ENCODE measurements around the gene PHOSPHO1. TPM values are rescaled to one million over a fixed set of nuclear protein-coding genes. Genes with fewer than 3 reads are reported as not detected.

The PHOSPHO1 gene
- total RNA-seq, 1 experiment from 2014 or later, result not detected

GRCh38 chr17:49252148-49252695 is 21.6 kb upstream of the PHOSPHO1 start:
- H3K9me3 ChIP-seq, result no peaks in the 10 kb centered on the region
- H3K27me3 ChIP-seq, result no peaks in the 10 kb centered on the region
- no peaks in the 10 kb centered on the region for H3K36me3 ChIP-seq
- DNase-seq, result no peak
- H3K4me3 ChIP-seq, result no peak overlapping the region

DNA sequence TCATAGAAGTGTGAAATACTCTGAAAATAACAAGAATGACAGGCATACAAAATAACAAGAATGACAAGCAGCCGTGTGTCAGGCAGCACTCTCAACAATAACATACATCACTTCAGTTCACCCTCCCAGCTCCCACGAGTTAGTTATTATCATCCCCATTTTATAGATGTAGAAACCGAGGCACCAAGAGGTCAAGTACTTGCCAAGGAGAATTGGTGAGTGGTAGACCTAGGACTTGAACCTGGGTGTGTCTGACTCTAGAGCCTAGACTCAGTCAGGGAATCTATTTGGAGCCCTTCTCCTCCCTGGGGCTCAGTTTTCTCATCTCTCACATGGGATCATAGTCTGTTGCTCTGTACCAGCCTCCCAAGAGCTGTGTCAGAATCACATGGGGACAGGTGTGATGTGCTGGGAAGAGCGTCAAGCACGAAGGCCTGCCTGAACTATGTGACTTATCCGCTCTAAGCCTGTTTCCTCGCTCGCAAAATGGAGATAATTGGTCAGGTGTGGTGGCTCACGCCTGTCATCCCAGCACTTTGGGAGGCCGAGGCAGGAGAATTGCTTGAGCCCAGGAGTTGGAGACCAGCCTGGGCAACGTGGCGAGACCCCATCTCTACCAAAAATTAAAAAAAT is 19.4 kb upstream of the PHOSPHO1 start:
- H3K27me3 ChIP-seq, result no peaks in the 10 kb centered on the region
- no peak for DNase-seq
- no peaks in the 10 kb centered on the region for H3K9me3 ChIP-seq
- no peak overlapping the region for H3K4me3 ChIP-seq
- H3K36me3 ChIP-seq, result no peaks in the 10 kb centered on the region

DNA sequence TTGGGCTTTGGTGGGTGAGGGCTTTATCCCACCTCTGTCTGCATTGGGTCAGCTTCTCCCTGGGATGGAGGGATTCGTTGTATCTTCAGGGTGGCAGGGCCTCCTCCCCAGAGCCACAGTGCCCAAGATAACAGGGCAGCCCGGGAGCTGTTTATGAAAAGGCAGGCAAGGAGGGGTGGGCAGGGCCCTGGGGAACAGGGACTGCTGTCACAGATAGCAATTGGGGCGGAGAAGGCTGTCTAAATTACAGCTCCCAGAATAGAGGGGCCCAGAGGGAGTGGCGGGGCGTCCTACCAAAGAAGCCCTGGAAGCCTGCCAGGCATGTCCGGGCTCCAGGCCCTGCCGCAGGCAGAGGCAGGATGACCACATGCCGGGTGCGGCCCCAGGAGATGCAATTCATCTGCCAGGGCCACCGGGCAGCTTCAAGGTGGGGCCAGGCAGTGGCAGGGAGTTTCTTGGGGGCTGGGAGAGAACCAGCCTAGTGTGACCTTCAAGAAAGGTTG is 18.8 kb upstream of the PHOSPHO1 start:
- DNase-seq, result peak; percentile 79
- Histone ChIP-seq H3K36me3 (no peaks in the 10 kb centered on the region), H3K27me3 (no peaks in the 10 kb centered on the region), H3K9me3 (no peaks in the 10 kb centered on the region), H3K4me3 (no peak overlapping the region)

DNA sequence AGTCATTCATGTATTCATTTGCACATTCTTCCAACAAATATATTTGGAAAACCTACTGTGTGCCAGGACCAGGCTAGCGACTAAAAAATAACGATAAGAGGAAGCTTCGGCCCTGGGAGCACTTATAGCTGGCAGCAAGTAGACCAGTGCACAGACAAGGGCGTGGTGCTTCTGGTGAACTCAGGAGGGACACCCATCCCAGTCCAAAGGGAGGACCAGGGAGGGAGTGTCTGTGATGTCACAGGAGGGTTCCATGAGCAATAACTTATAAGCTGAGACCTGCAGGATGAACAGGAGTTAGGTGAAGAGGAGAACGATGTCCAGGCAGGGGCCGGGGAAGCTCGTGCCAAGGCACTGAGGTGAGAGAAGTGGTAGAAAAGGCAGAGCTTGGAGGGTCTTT is 17.4 kb upstream of the PHOSPHO1 start:
- Histone ChIP-seq H3K9me3 (no peaks in the 10 kb centered on the region), H3K27me3 (no peaks in the 10 kb centered on the region), H3K36me3 (no peaks in the 10 kb centered on the region), H3K4me3 (no peak overlapping the region)
- DNase-seq, result no peak

- Histone ChIP-seq H3K36me3 (no peaks in the 10 kb centered on the region), H3K27me3 (no peaks in the 10 kb centered on the region), H3K4me3 (no peak overlapping the region), H3K9me3 (no peaks in the 10 kb centered on the region)
- no peak for DNase-seq
Observed at GRCh38 chr17:49244839-49245238, 14.3 kb upstream of the PHOSPHO1 start.

DNA sequence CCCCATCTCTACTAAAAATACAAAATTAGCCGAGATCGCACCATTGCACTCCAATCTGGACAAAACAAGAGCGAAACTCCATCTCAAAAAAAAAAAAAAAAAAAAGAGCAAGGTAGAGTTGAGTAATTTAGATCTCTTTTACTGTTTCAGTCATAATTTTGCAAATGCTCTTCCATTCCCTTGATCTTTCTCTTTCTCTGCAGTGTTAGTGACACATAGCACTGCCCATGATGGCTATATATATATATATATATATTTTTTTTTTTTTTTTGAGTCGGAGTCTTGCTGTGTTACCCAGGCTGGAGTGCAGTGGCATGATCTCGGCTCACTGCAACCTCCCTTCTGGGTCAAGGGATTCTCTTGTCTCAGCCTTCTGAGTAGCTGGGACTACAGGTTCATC is 12.2 kb upstream of the PHOSPHO1 start:
- Histone ChIP-seq H3K36me3 (no peaks in the 10 kb centered on the region), H3K9me3 (no peaks in the 10 kb centered on the region)

GRCh38 chr17:49241692-49242397 is 11.3 kb upstream of the PHOSPHO1 start:
- no peaks in the 10 kb centered on the region for H3K9me3 ChIP-seq
- H3K36me3 ChIP-seq, result no peaks in the 10 kb centered on the region
- H3K4me3 ChIP-seq, result no peak overlapping the region
- no peak for DNase-seq
- H3K27me3 ChIP-seq, result no peaks in the 10 kb centered on the region

More for the DNA sequence above, 12.2 kb upstream of the PHOSPHO1 start:
- Histone ChIP-seq H3K27me3 (no peaks in the 10 kb centered on the region), H3K4me3 (no peak overlapping the region)
- no peak for DNase-seq

GRCh38 chr17:49241040-49241439 is 10.5 kb upstream of the PHOSPHO1 start:
- H3K27me3 ChIP-seq, result no peaks in the 10 kb centered on the region
- H3K4me3 ChIP-seq, result no peak overlapping the region
- DNase-seq, result no peak
- H3K9me3 ChIP-seq, result no peaks in the 10 kb centered on the region
- no peaks in the 10 kb centered on the region for H3K36me3 ChIP-seq

GRCh38 chr17:49240619-49241018 is 10.0 kb upstream of the PHOSPHO1 start:
- DNase-seq, result no peak
- no peaks in the 10 kb centered on the region for H3K36me3 ChIP-seq

DNA sequence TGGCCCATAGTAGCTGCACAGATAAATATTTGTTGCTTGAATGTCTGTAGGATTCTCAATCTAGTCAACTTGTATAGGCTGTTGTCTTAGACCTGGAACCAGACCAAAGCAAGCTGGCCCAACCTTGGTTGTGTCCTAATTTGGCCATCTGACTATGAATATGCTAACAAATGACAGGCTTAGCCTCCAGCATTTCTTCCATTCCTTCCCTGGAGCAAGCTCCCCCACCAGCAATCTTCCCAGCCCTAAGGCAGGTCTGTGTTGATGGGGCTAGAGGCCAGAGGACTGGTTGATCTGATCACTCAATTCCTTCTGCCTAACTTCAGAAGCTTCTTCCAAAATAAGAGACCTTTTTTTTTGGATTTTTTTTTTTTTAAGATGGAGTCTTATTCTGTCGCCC is 9.4 kb upstream of the PHOSPHO1 start:
- H3K4me3 ChIP-seq, result no peak overlapping the region
- H3K36me3 ChIP-seq, result no peaks in the 10 kb centered on the region
- no peak for DNase-seq
- H3K27me3 ChIP-seq, result no peaks in the 10 kb centered on the region
- H3K9me3 ChIP-seq, result no peaks in the 10 kb centered on the region

More at GRCh38 chr17:49240619-49241018, 10.0 kb upstream of the PHOSPHO1 start:
- Histone ChIP-seq H3K9me3 (no peaks in the 10 kb centered on the region), H3K4me3 (no peak overlapping the region), H3K27me3 (no peaks in the 10 kb centered on the region)

DNA sequence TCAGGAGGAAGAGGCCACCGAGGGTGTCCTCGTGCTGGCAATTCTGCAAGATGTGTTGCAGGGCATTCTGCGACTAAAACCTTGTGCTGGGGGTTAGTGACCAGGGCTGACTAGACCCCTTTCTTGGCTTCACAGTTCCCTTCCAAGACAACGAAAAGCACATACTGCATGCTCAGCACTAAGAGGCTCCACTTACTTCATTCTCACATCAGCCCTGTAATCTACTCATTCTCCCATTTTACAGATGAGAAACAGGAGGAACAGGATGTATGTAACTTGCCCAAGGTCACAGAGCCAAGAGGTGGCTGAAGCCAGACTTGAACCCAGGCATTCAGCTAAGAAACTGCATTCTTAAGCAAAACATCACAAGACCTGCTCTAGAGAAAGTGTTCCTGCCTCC is 5.3 kb upstream of the PHOSPHO1 start:
- no peak for DNase-seq
- Histone ChIP-seq H3K4me3 (no peak overlapping the region), H3K27me3 (peaks cover 3% of the 10 kb centered on the region; the same call in 1 of the 2 replicates), H3K36me3 (no peaks in the 10 kb centered on the region), H3K9me3 (no peaks in the 10 kb centered on the region)

DNA sequence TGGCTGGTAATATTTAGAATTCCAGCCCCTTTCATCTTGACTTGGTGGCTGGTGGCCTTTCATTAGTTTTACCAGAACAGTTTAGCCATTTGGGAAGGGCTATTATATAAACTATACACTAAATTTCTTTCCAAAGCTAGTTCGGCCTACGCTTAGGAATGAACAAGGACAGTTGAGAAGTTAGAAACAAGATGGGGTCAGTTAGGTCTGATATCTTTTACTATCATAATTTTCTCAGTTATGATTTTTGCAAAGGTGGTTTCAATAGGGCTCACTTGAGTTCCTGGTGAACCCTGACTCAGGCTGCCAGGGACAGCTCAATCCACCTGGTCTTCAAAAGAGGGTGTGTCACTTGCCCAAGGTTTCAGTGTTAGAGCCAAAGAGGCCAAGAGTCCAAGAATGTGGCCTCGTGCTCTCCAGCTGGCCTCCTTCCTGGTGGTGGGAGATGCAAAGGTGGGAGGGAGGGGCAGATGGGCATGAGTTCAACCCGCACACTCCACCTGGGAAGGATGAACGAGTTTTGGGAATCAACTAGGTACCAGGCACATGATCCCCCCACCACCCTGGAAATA is 4.0 kb upstream of the PHOSPHO1 start:
- no peaks in the 10 kb centered on the region for H3K9me3 ChIP-seq
- peaks cover 6% of the 10 kb centered on the region; the same call in 1 of the 2 replicates for H3K27me3 ChIP-seq
- H3K36me3 ChIP-seq, result no peaks in the 10 kb centered on the region
- no peak for DNase-seq
- no peak overlapping the region for H3K4me3 ChIP-seq

DNA sequence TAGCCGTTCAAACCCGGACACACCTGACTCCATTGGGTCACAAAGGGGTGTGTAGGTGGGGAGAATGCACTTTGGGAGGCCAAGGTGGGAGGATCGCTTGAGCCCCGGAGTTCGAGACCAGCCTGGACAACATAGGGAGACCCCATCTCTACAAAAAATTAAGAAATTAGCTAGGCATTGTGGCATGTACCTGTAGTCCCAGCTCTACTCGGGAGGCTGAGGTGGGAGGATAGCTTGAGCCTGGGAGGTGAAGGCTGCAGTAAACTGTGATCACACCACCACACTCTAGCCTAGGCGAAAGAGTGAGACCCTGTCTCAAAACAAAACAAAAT is 942 bp upstream of the PHOSPHO1 start:
- Histone ChIP-seq H3K36me3 (no peaks in the 10 kb centered on the region), H3K4me3 (no peak overlapping the region; the same call in 1 of the 2 replicates), H3K27me3 (peaks cover 11% of the 10 kb centered on the region), H3K9me3 (no peaks in the 10 kb centered on the region)
- DNase-seq, result no peak

GRCh38 chr17:49229805-49230600 is 584 bp downstream of the PHOSPHO1 start:
- H3K36me3 ChIP-seq, result no peaks in the 10 kb centered on the region
- H3K27me3 ChIP-seq, result peaks cover 11% of the 10 kb centered on the region
- no peaks in the 10 kb centered on the region for H3K9me3 ChIP-seq
- DNase-seq, result no peak
- H3K4me3 ChIP-seq, result peak overlapping the region; percentile 56

- no peak for DNase-seq
- no peak overlapping the region for H3K4me3 ChIP-seq
- H3K27me3 ChIP-seq, result peaks cover 11% of the 10 kb centered on the region
- H3K36me3 ChIP-seq, result no peaks in the 10 kb centered on the region
- H3K9me3 ChIP-seq, result no peaks in the 10 kb centered on the region
Observed at GRCh38 chr17:49229076-49229804, 1.3 kb downstream of the PHOSPHO1 start.
